Measurements from ENCODE around the gene LIX1L. TPM values are rescaled to one million over a fixed set of nuclear protein-coding genes. Genes with fewer than 3 reads are reported as not detected.

LIX1L gene
- total and polyA plus RNA-seq, 5 donors from 2014 or later, result 21.7 to 36.2 (median 26.1) TPM

GRCh38 chr1:145893306-145894055 is 64.3 kb downstream of the LIX1L start:
- ATAC-seq (ENCODE audit: low read depth in 2 of 2) (no peak), DNase-seq (no peak)
- Mint-ChIP-seq H3K9me3 (no peaks in the 10 kb centered on the region), H3K27ac (peak overlapping the region in 1 of 3 donors; percentile 22), H3K27me3 (peaks cover 3% of the 10 kb centered on the region), H3K4me3 (no peak overlapping the region), H3K36me3 (peaks cover 15% of the 10 kb centered on the region), H3K4me1 (no peaks in the 10 kb centered on the region)
- Histone ChIP-seq H3K9me3 (ENCODE audit: control insufficient read depth in 2 of 2, low read length in 2 of 2) (no peaks in the 10 kb centered on the region), H3K36me3 (ENCODE audit: control insufficient read depth, insufficient read depth, low read length) (no peaks in the 10 kb centered on the region), H3K27ac (ENCODE audit: insufficient read depth, low read length, poor library complexity, severe bottlenecking) (no peak overlapping the region), H3K4me1 (ENCODE audit: control insufficient read depth, insufficient read depth, low read length, poor library complexity, severe bottlenecking) (no peaks in the 10 kb centered on the region), H3K4me3 (ENCODE audit: low read depth, low read length) (no peak overlapping the region), H3K27me3 (ENCODE audit: control insufficient read depth, insufficient read depth, low read length) (no peaks in the 10 kb centered on the region)

- H3K36me3 ChIP-seq (ENCODE audit: control insufficient read depth, insufficient read depth, low read length), result no peaks in the 10 kb centered on the region
- H3K27me3 Mint-ChIP-seq, result peaks cover 7% of the 10 kb centered on the region
- no peaks in the 10 kb centered on the region for H3K4me1 ChIP-seq (ENCODE audit: control insufficient read depth, insufficient read depth, low read length, poor library complexity, severe bottlenecking)
- H3K36me3 Mint-ChIP-seq, result peaks cover 12% of the 10 kb centered on the region
- no peak overlapping the region for H3K4me3 ChIP-seq (ENCODE audit: low read depth, low read length)
- ATAC-seq (ENCODE audit: low read depth in 2 of 2), result no peak
- no peak overlapping the region for H3K27ac ChIP-seq (ENCODE audit: insufficient read depth, low read length, poor library complexity, severe bottlenecking)
- H3K9me3 Mint-ChIP-seq, result no peaks in the 10 kb centered on the region
- no peaks in the 10 kb centered on the region for H3K4me1 Mint-ChIP-seq
- no peak for DNase-seq
- no peak overlapping the region for H3K4me3 Mint-ChIP-seq
- H3K9me3 ChIP-seq (ENCODE audit: control insufficient read depth in 2 of 2, low read length in 2 of 2), result no peaks in the 10 kb centered on the region
- H3K27me3 ChIP-seq (ENCODE audit: control insufficient read depth, insufficient read depth, low read length), result no peaks in the 10 kb centered on the region
- no peak overlapping the region for H3K27ac Mint-ChIP-seq
Measured at GRCh38 chr1:145892486-145893087, 65.2 kb downstream of the LIX1L start.

GRCh38 chr1:145891587-145892485 is 66.0 kb downstream of the LIX1L start:
- Mint-ChIP-seq H3K27me3 (peaks cover 9% of the 10 kb centered on the region), H3K27ac (no peak overlapping the region), H3K9me3 (no peaks in the 10 kb centered on the region), H3K36me3 (peaks cover 6% of the 10 kb centered on the region), H3K4me1 (peaks cover 0 to 1% (median under 1%) of the 10 kb centered on the region in 4 donors), H3K4me3 (no peak overlapping the region)
- peak; percentile 58 to 64 for ATAC-seq (ENCODE audit: low read depth in 2 of 2)
- Histone ChIP-seq H3K4me3 (ENCODE audit: low read depth, low read length) (no peak overlapping the region), H3K4me1 (ENCODE audit: control insufficient read depth, insufficient read depth, low read length, poor library complexity, severe bottlenecking) (no peaks in the 10 kb centered on the region), H3K9me3 (ENCODE audit: control insufficient read depth in 2 of 2, low read length in 2 of 2) (no peaks in the 10 kb centered on the region), H3K36me3 (ENCODE audit: control insufficient read depth, insufficient read depth, low read length) (no peaks in the 10 kb centered on the region), H3K27me3 (ENCODE audit: control insufficient read depth, insufficient read depth, low read length) (no peaks in the 10 kb centered on the region), H3K27ac (ENCODE audit: insufficient read depth, low read length, poor library complexity, severe bottlenecking) (no peak overlapping the region)
- peak; percentile 23 to 60 (median 42) for DNase-seq

- H3K27ac ChIP-seq (ENCODE audit: insufficient read depth, low read length, poor library complexity, severe bottlenecking), result no peak overlapping the region
- Mint-ChIP-seq H3K36me3 (no peaks in the 10 kb centered on the region), H3K4me1 (peaks cover 0 to 6% (median 4%) of the 10 kb centered on the region in 4 donors), H3K4me3 (no peak overlapping the region), H3K27ac (no peak overlapping the region), H3K27me3 (peaks cover 15% of the 10 kb centered on the region), H3K9me3 (no peaks in the 10 kb centered on the region)
- no peaks in the 10 kb centered on the region for H3K36me3 ChIP-seq (ENCODE audit: control insufficient read depth, insufficient read depth, low read length)
- H3K4me3 ChIP-seq (ENCODE audit: low read depth, low read length), result no peak overlapping the region
- peaks cover 5% of the 10 kb centered on the region for H3K4me1 ChIP-seq (ENCODE audit: control insufficient read depth, insufficient read depth, low read length, poor library complexity, severe bottlenecking)
- H3K27me3 ChIP-seq (ENCODE audit: control insufficient read depth, insufficient read depth, low read length), result no peaks in the 10 kb centered on the region
- ATAC-seq (ENCODE audit: low read depth in 2 of 2) (no peak), DNase-seq (no peak)
- H3K9me3 ChIP-seq (ENCODE audit: control insufficient read depth in 2 of 2, low read length in 2 of 2), result no peaks in the 10 kb centered on the region
Measured at GRCh38 chr1:145891143-145891542, 66.7 kb downstream of the LIX1L start.

GRCh38 chr1:145889722-145890121 is 68.1 kb downstream of the LIX1L start:
- H3K27me3 ChIP-seq (ENCODE audit: control insufficient read depth, insufficient read depth, low read length), result peaks cover 3% of the 10 kb centered on the region
- Mint-ChIP-seq H3K27ac (no peak overlapping the region), H3K4me1 (peaks cover 0 to 17% (median 11%) of the 10 kb centered on the region in 4 donors), H3K27me3 (peaks cover 27% of the 10 kb centered on the region), H3K36me3 (no peaks in the 10 kb centered on the region), H3K9me3 (no peaks in the 10 kb centered on the region), H3K4me3 (no peak overlapping the region)
- ATAC-seq (ENCODE audit: low read depth in 2 of 2) (no peak), DNase-seq (no peak)
- H3K9me3 ChIP-seq (ENCODE audit: control insufficient read depth in 2 of 2, low read length in 2 of 2), result no peaks in the 10 kb centered on the region
- no peak overlapping the region for H3K4me3 ChIP-seq (ENCODE audit: low read depth, low read length)
- no peaks in the 10 kb centered on the region for H3K36me3 ChIP-seq (ENCODE audit: control insufficient read depth, insufficient read depth, low read length)
- H3K27ac ChIP-seq (ENCODE audit: insufficient read depth, low read length, poor library complexity, severe bottlenecking), result no peak overlapping the region
- peaks cover 11% of the 10 kb centered on the region for H3K4me1 ChIP-seq (ENCODE audit: control insufficient read depth, insufficient read depth, low read length, poor library complexity, severe bottlenecking)

GRCh38 chr1:145887631-145888030 is 70.2 kb downstream of the LIX1L start:
- peaks cover 14% of the 10 kb centered on the region for H3K27me3 ChIP-seq (ENCODE audit: control insufficient read depth, insufficient read depth, low read length)
- H3K9me3 ChIP-seq (ENCODE audit: control insufficient read depth in 2 of 2, low read length in 2 of 2), result no peaks in the 10 kb centered on the region
- H3K27ac ChIP-seq (ENCODE audit: insufficient read depth, low read length, poor library complexity, severe bottlenecking), result no peak overlapping the region
- ATAC-seq (ENCODE audit: low read depth in 2 of 2) (no peak), DNase-seq (no peak)
- Mint-ChIP-seq H3K4me3 (peak overlapping the region in 3 of 4 donors; percentile 27 to 89 (median 43)), H3K9me3 (no peaks in the 10 kb centered on the region), H3K27me3 (peaks cover 45% of the 10 kb centered on the region), H3K36me3 (no peaks in the 10 kb centered on the region), H3K27ac (no peak overlapping the region), H3K4me1 (peaks cover 0 to 21% (median 11%) of the 10 kb centered on the region in 4 donors)
- peaks cover 11% of the 10 kb centered on the region for H3K4me1 ChIP-seq (ENCODE audit: control insufficient read depth, insufficient read depth, low read length, poor library complexity, severe bottlenecking)
- H3K36me3 ChIP-seq (ENCODE audit: control insufficient read depth, insufficient read depth, low read length), result no peaks in the 10 kb centered on the region
- H3K4me3 ChIP-seq (ENCODE audit: low read depth, low read length), result no peak overlapping the region

- no peaks in the 10 kb centered on the region for H3K9me3 Mint-ChIP-seq
- H3K27me3 Mint-ChIP-seq, result peaks cover 52% of the 10 kb centered on the region
- Histone ChIP-seq H3K27me3 (ENCODE audit: control insufficient read depth, insufficient read depth, low read length) (peaks cover 14% of the 10 kb centered on the region), H3K4me3 (ENCODE audit: low read depth, low read length) (no peak overlapping the region), H3K36me3 (ENCODE audit: control insufficient read depth, insufficient read depth, low read length) (no peaks in the 10 kb centered on the region), H3K27ac (ENCODE audit: insufficient read depth, low read length, poor library complexity, severe bottlenecking) (no peak overlapping the region), H3K4me1 (ENCODE audit: control insufficient read depth, insufficient read depth, low read length, poor library complexity, severe bottlenecking) (peaks cover 11% of the 10 kb centered on the region), H3K9me3 (ENCODE audit: control insufficient read depth in 2 of 2, low read length in 2 of 2) (no peaks in the 10 kb centered on the region)
- no peak overlapping the region for H3K27ac Mint-ChIP-seq
- ATAC-seq (ENCODE audit: low read depth in 2 of 2), result no peak
- DNase-seq, result no peak
- no peaks in the 10 kb centered on the region for H3K36me3 Mint-ChIP-seq
- H3K4me1 Mint-ChIP-seq, result peaks cover 0 to 21% (median 11%) of the 10 kb centered on the region in 4 donors
- peak overlapping the region; percentile 24 to 76 (median 72) for H3K4me3 Mint-ChIP-seq
Measured at GRCh38 chr1:145886816-145887215, 71.0 kb downstream of the LIX1L start.
